ENCODE data around the gene RIMS4.

GRCh38 chr20:44788706-44789456, 21.5 kb downstream of the RIMS4 start:
- TF ChIP-seq SUZ12 (IDR thresholded peaks at IDR 0.05): no peak
- no peak for TF ChIP-seq BHLHE40 (IDR thresholded peaks at IDR 0.05; ENCODE audit: borderline replicate concordance)
- TF ChIP-seq NFRKB (IDR thresholded peaks at IDR 0.05): no peak
- TF ChIP-seq TARDBP (IDR thresholded peaks at IDR 0.05): no peak
- peak; percentile 86 for TF ChIP-seq PKNOX1 (IDR thresholded peaks at IDR 0.05)
- TF ChIP-seq FOXM1 (IDR thresholded peaks at IDR 0.05; ENCODE audit: borderline replicate concordance): no peak
- TF ChIP-seq FOXA1 (IDR thresholded peaks at IDR 0.05): no peak
- no peak for TF ChIP-seq SP1 (IDR thresholded peaks at IDR 0.05)
- no peak for TF ChIP-seq HDGF (IDR thresholded peaks at IDR 0.05; ENCODE audit: borderline replicate concordance)
- no peak for TF ChIP-seq ARNT (IDR thresholded peaks at IDR 0.05)
